22Rv1 (cell line): ENCODE results near the gene RMC1.

Experiments
- CTCF ChIP-seq: fragments of 450-650 bp; IDR thresholded peaks from 2 replicates; pipeline ENCODE4 v1.5.1; 2017; ENCODE audit warnings: mild to moderate bottlenecking
- ZFX ChIP-seq: fragments of 450-650 bp; IDR thresholded peaks from 2 replicates; pipeline ENCODE4 v1.6.1; 2017; ENCODE audit warnings: antibody characterized with exemption, borderline replicate concordance

DNA sequence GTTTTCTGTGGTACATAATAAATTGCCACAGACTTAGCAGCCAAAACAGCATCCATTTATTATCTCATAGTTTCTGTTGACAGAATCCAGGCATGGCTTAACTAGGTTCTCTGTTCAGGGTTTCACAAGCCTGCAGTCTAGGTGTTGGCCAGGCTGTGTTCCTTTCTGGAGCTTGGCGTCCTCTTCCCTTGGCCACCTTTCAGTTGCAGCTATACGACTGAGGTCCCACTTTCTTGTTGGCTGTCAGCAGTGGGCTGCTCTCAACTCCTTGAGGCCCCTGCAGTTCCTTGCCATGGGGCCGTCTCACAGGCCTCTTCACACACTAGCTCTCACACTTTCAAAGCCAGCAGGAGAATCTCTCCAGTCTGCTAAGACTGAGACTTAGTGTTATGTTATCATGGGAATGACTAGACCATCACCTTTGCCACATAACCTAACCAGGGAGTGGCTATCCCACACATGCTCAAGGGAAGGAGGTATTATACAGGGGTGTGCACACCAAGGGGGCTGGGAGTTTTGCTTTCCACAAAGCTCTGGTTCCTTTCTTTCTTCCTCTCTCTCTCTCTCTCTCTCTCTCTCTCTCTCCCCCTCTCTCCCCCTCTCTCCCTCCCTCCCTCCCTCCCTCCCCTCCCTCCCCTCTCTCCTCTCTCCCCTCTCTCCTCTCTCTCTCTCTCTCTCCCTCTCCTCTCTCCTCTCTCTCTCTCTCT lies 34.4 kb upstream of the RMC1 start:
- TF ChIP-seq CTCF (no peak), ZFX (no peak)
